Measurements from ENCODE around the gene BGLAP. TPM values are rescaled to one million over a fixed set of nuclear protein-coding genes. Genes with fewer than 3 reads are reported as not detected.
A peak's percentile ranks its signal among the peaks of the same experiment; 100 is the strongest.

The BGLAP gene
- total and polyA plus RNA-seq, 2 donors (not counting 1 experiment from before 2014, with no cell fraction given): 3.1 to 7.4 TPM

- H2AFZ ChIP-seq (ENCODE audit: insufficient read depth, low read depth, low read length, poor library complexity, severe bottlenecking): peak overlapping the region; percentile 75
- peak overlapping the region; percentile 93 for H3K4me2 ChIP-seq (replicated peaks; ENCODE audit: low read depth, low read length, poor library complexity, severe bottlenecking)
- H3K27ac ChIP-seq (ENCODE audit: low read length in 2 of 2): no peak overlapping the region
These were observed 4.3 kb downstream of the BGLAP start for GRCh38 chr1:156246241-156246780.

More at GRCh38 chr1:156246241-156246780, 4.3 kb downstream of the BGLAP start:
- TF ChIP-seq EZH2 (IDR thresholded peaks at IDR 0.05; ENCODE audit: borderline replicate concordance, insufficient read depth, low read depth, low read length, poor library complexity, severe bottlenecking): no peak
- no peak for TF ChIP-seq CTCF (IDR thresholded peaks at IDR 0.05)
- ATAC-seq (ENCODE audit: low read depth) (no peak), DNase-seq (peak; percentile 33)
- Histone ChIP-seq H3K36me3 (replicated peaks in 1 of 2; ENCODE audit: control extremely low read depth in 1 of 2, control insufficient read depth in 1 of 2, extremely low read depth in 1 of 2, insufficient read depth in 2 of 2, low read length in 1 of 2) (peaks cover 0 to 13% of the 10 kb centered on the region in 2 experiments), H3K9ac (ENCODE audit: low read length) (peak overlapping the region; percentile 69), H3K9me3 (ENCODE audit: control extremely low read depth in 1 of 3, control insufficient read depth in 2 of 3, insufficient read depth in 1 of 3, low read length in 2 of 3) (peaks cover 0 to 3% (median 0%) of the 10 kb centered on the region in 3 donors), H3K4me1 (ENCODE audit: control insufficient read depth in 2 of 2, insufficient read depth in 2 of 2, low read length in 2 of 2) (peaks cover 14 to 15% of the 10 kb centered on the region in 2 donors), H3K27me3 (replicated peaks in 1 of 4; ENCODE audit: control extremely low read depth in 1 of 4, control insufficient read depth in 3 of 4, insufficient read depth in 4 of 4, low read length in 3 of 4) (peaks cover 0 to 12% (median 0%) of the 10 kb centered on the region in 4 experiments), H3K4me3 (ENCODE audit: control extremely low read depth in 1 of 5, extremely low read depth in 1 of 5, insufficient read depth in 1 of 5, low read depth in 2 of 5, low read length in 4 of 5) (peak overlapping the region in 3 of 5 experiments; percentile 44 to 60 (median 50)), H4K20me1 (ENCODE audit: control insufficient read depth, insufficient read depth, low read length, poor library complexity, severe bottlenecking) (no peaks in the 10 kb centered on the region), H3K79me2 (ENCODE audit: control insufficient read depth, insufficient read depth, low read length) (no peaks in the 10 kb centered on the region)
- H3K27ac Mint-ChIP-seq: no peak overlapping the region
- peaks cover 7% of the 10 kb centered on the region for H3K27me3 Mint-ChIP-seq
- ChIA-PET POLR2A (no interaction called here), CTCF (interaction anchor here (1.5 to 2.1 kb wide), 2 partner anchors 21 to 73 kb away, joined by 5 to 10 read pairs; no protein-coding TSS in a partner anchor)
- 33% methylated on average over 6 of the region's 10 CpGs for WGBS (ENCODE audit: insufficient coverage)
- H3K9me3 Mint-ChIP-seq (ENCODE audit: insufficient read depth): no peaks in the 10 kb centered on the region
- intact Hi-C loops (cut with micrococcal nuclease): no loop called here
- peaks cover 18% of the 10 kb centered on the region for H3K4me1 Mint-ChIP-seq
- H3K4me3 Mint-ChIP-seq: peak overlapping the region; percentile 66

Data from B cell (primary cell).